Left ventricle myocardium superior (tissue), 1 donor: Measurements from ENCODE around the gene ZNF439. TPM values are rescaled to one million over a fixed set of nuclear protein-coding genes. Genes with fewer than 3 reads are reported as not detected.

Experiments
- total RNA-seq: library from RNA; stranded (reverse); fragmentation: NEBNext Ultra II Directional; extraction: Animal tissue kit (Norgen Biotek cat#: 25700); gene quantifications from one replicate; pipeline ENCODE4 v1.2.1, GENCODE V29; 2021
- donor health status: DM: no; HTN: yes; CAD: no; lungs with severe emphysema.

The ZNF439 gene
- total RNA-seq, 1 donor from 2014 or later = 3.7 TPM

Other genes with a start within 250 kb of the ZNF439 start
- gene ZNF823, start 109.8 kb upstream of the ZNF439 start, total RNA-seq = 3.1 TPM
- gene ZNF441, start 81.7 kb upstream of the ZNF439 start, total RNA-seq = 4.5 TPM
- gene ZNF491, start 50.2 kb upstream of the ZNF439 start, total RNA-seq = 2.6 TPM
- gene ZNF440, start 34.5 kb upstream of the ZNF439 start, total RNA-seq = 4.5 TPM
- 4.0 TPM for gene ZNF69, start 39.1 kb downstream of the ZNF439 start, total RNA-seq
- gene ZNF700, start 76.4 kb downstream of the ZNF439 start, total RNA-seq = 4.0 TPM
- 4.0 TPM for gene ZNF763, start 116.3 kb downstream of the ZNF439 start, total RNA-seq
- gene ZNF433, start 187.0 kb downstream of the ZNF439 start, total RNA-seq = 3.1 TPM
- 0.32 TPM for gene ZNF878, start 204.2 kb downstream of the ZNF439 start, total RNA-seq
- 14.9 TPM for gene ZNF844, start 216.0 kb downstream of the ZNF439 start, total RNA-seq